ENCODE measurements around the gene PAK6.

PAK6 gene

GRCh38 chr15:40238532-40239403 lies at the start of gene PAK6:
PAK6 (plus strand) TSS chr15:40239063; CDS start chr15:40264786, 25,723 bp downstream.
- DNase-seq = no peak

GRCh38 chr15:40190591-40190990 lies 48.3 kb upstream of the PAK6 start:
- DNase-seq = no peak

- no peak for DNase-seq
Measured at GRCh38 chr15:40192942-40193341, 45.9 kb upstream of the PAK6 start.

- peak; percentile 8 for DNase-seq
Measured at GRCh38 chr15:40197434-40197833, 41.4 kb upstream of the PAK6 start.

GRCh38 chr15:40198355-40199085 lies 40.3 kb upstream of the PAK6 start:
- DNase-seq = no peak

GRCh38 chr15:40204100-40204499 lies 34.8 kb upstream of the PAK6 start:
- DNase-seq = no peak

- peak; percentile 74 for DNase-seq
Measured at GRCh38 chr15:40217166-40217824, 21.6 kb upstream of the PAK6 start.

GRCh38 chr15:40219801-40220200 lies 19.1 kb upstream of the PAK6 start:
- no peak for DNase-seq

- DNase-seq = no peak
Measured at GRCh38 chr15:40222131-40222530, 16.7 kb upstream of the PAK6 start.

GRCh38 chr15:40226736-40227135 lies 12.1 kb upstream of the PAK6 start:
- DNase-seq = peak; percentile 44

- DNase-seq = no peak
Measured at GRCh38 chr15:40229316-40229715, 9.5 kb upstream of the PAK6 start.

- DNase-seq = no peak
Measured at GRCh38 chr15:40229956-40230355, 8.9 kb upstream of the PAK6 start.

- DNase-seq = no peak
Measured at GRCh38 chr15:40232625-40233070, 6.2 kb upstream of the PAK6 start.

- DNase-seq = no peak
Measured at GRCh38 chr15:40233727-40234577, 4.9 kb upstream of the PAK6 start.

- no peak for DNase-seq
Measured at GRCh38 chr15:40234783-40235182, 4.1 kb upstream of the PAK6 start.

GRCh38 chr15:40235201-40235885 lies 3.5 kb upstream of the PAK6 start:
- DNase-seq = no peak

GRCh38 chr15:40239404-40239692 lies 485 bp downstream of the PAK6 start:
- DNase-seq = no peak

GRCh38 chr15:40239693-40240618 lies 1.1 kb downstream of the PAK6 start:
- DNase-seq = no peak

- no peak for DNase-seq
Measured at GRCh38 chr15:40240619-40241221, 1.9 kb downstream of the PAK6 start.

Data from activated CD4-positive, alpha-beta T cell treated with anti-CD3 and anti-CD28 coated beads, Interleukin-2, amount 50 U/mL, for 16 hours (primary cell).